ENCODE measurements around the gene MED7. TPM values are rescaled to one million over a fixed set of nuclear protein-coding genes. Genes with fewer than 3 reads are reported as not detected.

MED7 gene
- 9.9 and 10.7 TPM in 2 replicates for total RNA-seq

GRCh38 chr5:157142317-157143126 lies at the start of gene MED7:
Gene MED7, minus strand, starts transcription at chr5:157142865. Its CDS starts 3,434 bp downstream, at chr5:157139431.

GRCh38 chr5:157180374-157181264 lies 38.0 kb upstream of the MED7 start, which contains the start of gene ITK:
Gene ITK, plus strand, starts transcription at chr5:157180840. Its CDS starts 138 bp downstream, at chr5:157180978.

GRCh38 chr5:157166214-157167213 lies 23.8 kb upstream of the MED7 start, which contains the start of gene GARIN3:
Gene GARIN3, minus strand, starts transcription at chr5:157166264. Its CDS starts 96 bp downstream, at chr5:157166168.

GRCh38 chr5:157108976-157109375 lies 33.7 kb downstream of the MED7 start, which contains the start of gene HAVCR2:
Gene HAVCR2, minus strand, starts transcription at chr5:157109044. Its CDS starts 61 bp downstream, at chr5:157108983.

Other genes with a start within 250 kb of the MED7 start
- gene TIMD4, start 179.6 kb downstream of the MED7 start, total RNA-seq: not detected in 2 replicates
- 0.38 and 0.56 TPM in 2 replicates for gene HAVCR1, start 83.7 kb downstream of the MED7 start, total RNA-seq
- under 0.01 and 0.56 TPM in 2 replicates for gene HAVCR2, start 33.8 kb downstream of the MED7 start, total RNA-seq
- not detected in 2 replicates for gene GARIN3, start 23.4 kb upstream of the MED7 start, total RNA-seq
- under 0.01 TPM in 1 of 2 replicates, not detected in the other for gene ITK, start 38.0 kb upstream of the MED7 start, total RNA-seq
- 14.2 and 25.9 TPM in 2 replicates for gene CYFIP2, start 123.3 kb upstream of the MED7 start, total RNA-seq

Measured in regular cardiac myocyte (primary cell).